SK-N-MC (cell line): ENCODE data around the gene SLC6A14.

Experiments used
- DNase-seq: peaks from one replicate; pipeline ENCODE4 v3.0.0-alpha.2; 2011; ENCODE audit warnings: low read depth, low spot score
- H3K27ac ChIP-seq: fragments of 200-600 bp; sonication (generic); 2 replicates; pipeline ENCODE4 v1.5.1; 2016; ENCODE audit warnings: mixed run types
- H3K36me3 ChIP-seq: fragments of 200-600 bp; sonication (generic); 2 replicates; pipeline ENCODE4 v1.6.1; 2017; ENCODE audit warnings: antibody characterized with exemption, low read length, mixed read lengths; ENCODE audit not compliant: insufficient read depth
- H3K4me3 ChIP-seq: fragments of 200-600 bp; sonication (generic); 2 replicates; pipeline ENCODE4 v1.5.1; 2016
- H3K9ac ChIP-seq: fragments of 200-600 bp; sonication (generic); 2 replicates; pipeline ENCODE4 v1.8.0; 2017; ENCODE audit warnings: mixed run types, mixed read lengths; ENCODE audit not compliant: insufficient read length
- H3K9me3 ChIP-seq: fragments of 200-600 bp; sonication (generic); 2 replicates; pipeline ENCODE4 v1.6.1; 2017; ENCODE audit warnings: low read depth, mild to moderate bottlenecking, antibody characterized with exemption, low read length, moderate library complexity, mixed read lengths
- EZH2 ChIP-seq: fragments of 200-600 bp; sonication (generic); IDR thresholded peaks from one replicate; pipeline ENCODE4 v1.6.1; 2017; ENCODE audit warnings: antibody characterized with exemption
- FOXP2 ChIP-seq: optimal IDR thresholded peaks from 2 replicates; pipeline ENCODE3; 2011; ENCODE audit warnings: mild to moderate bottlenecking, moderate library complexity; ENCODE audit not compliant: insufficient read depth; ENCODE audit errors: extremely low read length, control extremely low read depth
- POLR2AphosphoS5 ChIP-seq: IDR thresholded peaks from 2 replicates; pipeline ENCODE4 v1.6.1; 2012; ENCODE audit warnings: mild to moderate bottlenecking, low read depth, low read length, borderline replicate concordance

SLC6A14 gene, protein sequence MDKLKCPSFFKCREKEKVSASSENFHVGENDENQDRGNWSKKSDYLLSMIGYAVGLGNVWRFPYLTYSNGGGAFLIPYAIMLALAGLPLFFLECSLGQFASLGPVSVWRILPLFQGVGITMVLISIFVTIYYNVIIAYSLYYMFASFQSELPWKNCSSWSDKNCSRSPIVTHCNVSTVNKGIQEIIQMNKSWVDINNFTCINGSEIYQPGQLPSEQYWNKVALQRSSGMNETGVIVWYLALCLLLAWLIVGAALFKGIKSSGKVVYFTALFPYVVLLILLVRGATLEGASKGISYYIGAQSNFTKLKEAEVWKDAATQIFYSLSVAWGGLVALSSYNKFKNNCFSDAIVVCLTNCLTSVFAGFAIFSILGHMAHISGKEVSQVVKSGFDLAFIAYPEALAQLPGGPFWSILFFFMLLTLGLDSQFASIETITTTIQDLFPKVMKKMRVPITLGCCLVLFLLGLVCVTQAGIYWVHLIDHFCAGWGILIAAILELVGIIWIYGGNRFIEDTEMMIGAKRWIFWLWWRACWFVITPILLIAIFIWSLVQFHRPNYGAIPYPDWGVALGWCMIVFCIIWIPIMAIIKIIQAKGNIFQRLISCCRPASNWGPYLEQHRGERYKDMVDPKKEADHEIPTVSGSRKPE

GRCh38 chrX:116436358-116436816 is at the start of gene SLC6A14:
Gene SLC6A14, plus strand, starts transcription at chrX:116436606. Its CDS starts 104 bp downstream, at chrX:116436710.
- H3K4me3 ChIP-seq, result no peak within 1 kb of the TSS
- no peak for DNase-seq
- TF ChIP-seq EZH2 (no peak), POLR2AphosphoS5 (no peak), FOXP2 (no peak)
- H3K27ac ChIP-seq, result no peak within 1 kb of the TSS
- no peaks in the 10 kb centered on the region for H3K9me3 ChIP-seq
- no peaks in the 10 kb centered on the region for H3K36me3 ChIP-seq
- no peak within 1 kb of the TSS for H3K9ac ChIP-seq

DNA sequence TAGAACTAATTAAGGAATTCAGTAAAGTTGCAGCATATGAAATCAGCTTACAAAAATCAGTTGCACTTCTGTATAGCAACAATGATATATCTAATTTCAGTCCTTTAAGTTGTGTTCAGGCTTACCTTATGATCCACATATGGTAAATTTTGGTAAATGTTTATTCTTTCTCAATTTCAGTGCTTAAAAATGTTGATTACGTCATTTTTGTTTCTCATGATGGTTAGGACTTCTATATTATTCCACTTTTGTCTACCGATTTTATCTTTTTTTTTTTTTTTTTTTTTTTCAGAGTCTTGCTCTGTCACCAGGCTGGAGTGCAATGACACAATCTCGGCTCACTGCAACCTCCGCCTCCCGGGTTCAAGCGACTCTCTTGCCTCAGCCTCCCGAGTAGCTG is 40.7 kb upstream of the SLC6A14 start:
- Histone ChIP-seq H3K9ac (no peak overlapping the region), H3K4me3 (no peak overlapping the region), H3K27ac (no peak overlapping the region), H3K9me3 (no peaks in the 10 kb centered on the region), H3K36me3 (no peaks in the 10 kb centered on the region)
- DNase-seq, result no peak
- TF ChIP-seq EZH2 (no peak), POLR2AphosphoS5 (no peak), FOXP2 (no peak)

DNA sequence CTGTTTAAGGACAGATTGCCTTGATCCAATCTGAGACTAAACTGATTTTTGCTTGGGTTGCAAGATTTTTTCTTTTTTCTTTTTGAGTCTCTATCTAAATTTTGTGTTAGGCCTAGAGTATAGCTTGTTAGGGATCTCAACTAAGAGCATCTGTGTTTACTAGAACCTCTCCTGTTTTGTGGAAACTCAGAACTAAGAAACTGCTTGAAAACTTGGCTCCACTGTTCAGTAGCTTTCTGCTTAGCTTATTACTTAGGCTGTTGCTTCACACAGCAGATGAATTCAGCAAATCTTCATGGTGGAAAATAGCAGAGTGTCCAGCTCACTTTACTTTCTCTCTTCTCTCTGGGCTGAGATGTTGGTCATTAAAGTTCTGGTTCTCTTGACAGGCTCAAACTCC is 36.7 kb upstream of the SLC6A14 start:
- Histone ChIP-seq H3K9me3 (no peaks in the 10 kb centered on the region), H3K36me3 (no peaks in the 10 kb centered on the region), H3K4me3 (no peak overlapping the region), H3K27ac (no peak overlapping the region), H3K9ac (no peak overlapping the region)
- DNase-seq, result no peak
- TF ChIP-seq FOXP2, result no peak
- TF ChIP-seq EZH2, result no peak
- TF ChIP-seq POLR2AphosphoS5, result no peak

DNA sequence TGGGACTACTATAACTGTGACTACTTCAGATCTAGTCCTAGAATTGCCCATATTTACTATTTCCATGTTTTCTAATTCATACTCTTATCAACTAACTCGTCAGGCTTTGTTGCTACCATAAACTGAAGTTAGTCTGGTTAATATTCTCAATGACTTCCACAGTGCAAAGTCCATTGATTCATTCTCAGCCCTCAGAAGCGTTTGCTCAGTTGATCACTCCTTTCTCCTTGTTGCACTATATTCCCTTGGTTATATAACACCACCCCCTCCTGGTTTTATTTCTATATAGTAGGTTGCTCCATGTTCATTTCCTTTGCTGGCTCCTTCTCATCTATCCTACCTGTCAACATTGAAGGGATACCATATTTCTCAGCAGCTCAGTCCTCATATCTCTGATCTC is 27.2 kb upstream of the SLC6A14 start:
- DNase-seq, result no peak
- Histone ChIP-seq H3K9me3 (no peaks in the 10 kb centered on the region), H3K36me3 (no peaks in the 10 kb centered on the region), H3K27ac (no peak overlapping the region), H3K9ac (no peak overlapping the region), H3K4me3 (no peak overlapping the region)
- TF ChIP-seq FOXP2 (no peak), POLR2AphosphoS5 (no peak), EZH2 (no peak)

DNA sequence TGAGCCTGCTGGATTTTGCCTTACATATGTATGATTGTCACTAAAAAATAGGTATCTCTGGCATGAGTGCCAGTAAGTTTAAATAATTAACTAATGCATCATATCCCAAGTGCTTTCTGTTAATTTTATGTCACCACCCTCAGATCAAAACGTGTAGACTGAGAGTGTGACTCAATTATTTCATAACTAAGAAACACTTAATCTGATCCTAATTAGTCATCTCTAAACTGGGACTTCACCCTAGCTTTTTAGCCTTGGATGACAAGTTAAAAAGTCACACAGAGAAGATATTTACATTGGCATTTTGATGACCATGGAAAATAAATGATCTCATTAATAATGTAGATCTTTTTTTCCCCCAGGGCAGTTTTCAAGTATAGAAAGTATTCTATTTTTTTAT is 23.1 kb upstream of the SLC6A14 start:
- no peak overlapping the region for H3K4me3 ChIP-seq
- no peak overlapping the region for H3K9ac ChIP-seq
- TF ChIP-seq FOXP2, result no peak
- no peak for TF ChIP-seq POLR2AphosphoS5
- no peak for TF ChIP-seq EZH2
- H3K9me3 ChIP-seq, result no peaks in the 10 kb centered on the region
- no peak overlapping the region for H3K27ac ChIP-seq
- no peaks in the 10 kb centered on the region for H3K36me3 ChIP-seq
- no peak for DNase-seq

DNA sequence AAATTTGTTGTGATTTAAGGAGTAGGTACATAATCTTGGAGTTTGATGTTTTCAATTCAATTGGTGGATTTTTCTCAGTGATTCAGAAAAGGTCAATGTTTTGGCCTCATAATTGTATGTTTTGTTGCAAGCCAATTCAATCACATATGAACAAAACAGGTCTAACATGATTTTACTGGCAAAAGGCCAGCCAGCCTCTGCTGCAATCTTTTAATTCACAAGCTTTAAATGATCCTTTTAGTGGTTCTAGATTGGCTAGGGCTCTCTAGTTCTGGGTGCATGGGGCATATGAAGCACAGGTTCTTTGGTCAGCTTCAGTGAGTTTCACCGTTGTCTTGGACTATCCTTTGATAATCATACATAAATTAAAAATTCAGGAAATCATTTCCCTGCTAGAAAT is 19.2 kb upstream of the SLC6A14 start:
- Histone ChIP-seq H3K27ac (no peak overlapping the region), H3K9ac (no peak overlapping the region), H3K9me3 (no peaks in the 10 kb centered on the region), H3K4me3 (no peak overlapping the region), H3K36me3 (no peaks in the 10 kb centered on the region)
- no peak for TF ChIP-seq EZH2
- no peak for TF ChIP-seq FOXP2
- no peak for DNase-seq

- H3K36me3 ChIP-seq, result no peaks in the 10 kb centered on the region
- TF ChIP-seq EZH2 (no peak), POLR2AphosphoS5 (no peak), FOXP2 (no peak)
- no peak overlapping the region for H3K27ac ChIP-seq
- no peak for DNase-seq
- no peak overlapping the region for H3K9ac ChIP-seq
- H3K9me3 ChIP-seq, result no peaks in the 10 kb centered on the region
- no peak overlapping the region for H3K4me3 ChIP-seq
Measured at GRCh38 chrX:116417968-116418367, 18.4 kb upstream of the SLC6A14 start.

GRCh38 chrX:116427978-116428377 is 8.4 kb upstream of the SLC6A14 start:
- H3K4me3 ChIP-seq, result no peak overlapping the region
- no peak for DNase-seq
- no peak overlapping the region for H3K9ac ChIP-seq
- TF ChIP-seq EZH2 (no peak), FOXP2 (no peak), POLR2AphosphoS5 (no peak)
- no peak overlapping the region for H3K27ac ChIP-seq
- no peaks in the 10 kb centered on the region for H3K9me3 ChIP-seq
- no peaks in the 10 kb centered on the region for H3K36me3 ChIP-seq

- Histone ChIP-seq H3K36me3 (no peaks in the 10 kb centered on the region), H3K27ac (no peak overlapping the region), H3K9ac (no peak overlapping the region), H3K9me3 (no peaks in the 10 kb centered on the region), H3K4me3 (no peak overlapping the region)
- no peak for DNase-seq
- no peak for TF ChIP-seq POLR2AphosphoS5
- no peak for TF ChIP-seq FOXP2
- no peak for TF ChIP-seq EZH2
Measured at GRCh38 chrX:116435597-116435996, 809 bp upstream of the SLC6A14 start.
